Astrocyte (in vitro differentiated cells and primary cell): Measurements from ENCODE around the gene ROBO3. TPM values are rescaled to one million over a fixed set of nuclear protein-coding genes. Genes with fewer than 3 reads are reported as not detected.

Experiments
- DNase-seq: peaks from one replicate; pipeline ENCODE4 v3.0.0-alpha.2; 2010; ENCODE audit warnings: low read depth
- FAIRE-seq: peaks from 2 replicates; lab custom pipeline; 2011; peaks lifted over from hg19 to GRCh38; lab: Jason Lieb, UNC
- H2AFZ ChIP-seq: 2 replicates; pipeline ENCODE4 v1.6.0; 2012; ENCODE audit warnings: low read depth, low read length, inconsistent platforms
- H3K27ac ChIP-seq: 2 replicates; pipeline ENCODE4 v1.5.1; 2011; ENCODE audit warnings: low read depth, low read length, inconsistent platforms
- H3K27me3 ChIP-seq: 2 replicates; pipeline ENCODE4 v1.6.0; 2011; ENCODE audit warnings: low read length, inconsistent platforms; ENCODE audit not compliant: insufficient read depth
- H3K36me3 ChIP-seq: 2 replicates; pipeline ENCODE4 v1.5.1; 2011; ENCODE audit warnings: low read length, inconsistent platforms; ENCODE audit not compliant: insufficient read depth
- H3K4me1 ChIP-seq: 2 replicates; pipeline ENCODE4 v1.5.1; 2011; ENCODE audit warnings: low read length, inconsistent platforms; ENCODE audit not compliant: insufficient read depth
- H3K4me2 ChIP-seq: 2 replicates; pipeline ENCODE4 v1.6.0; 2012; ENCODE audit warnings: low read length, inconsistent platforms
- H3K4me3 ChIP-seq: 2 replicates; pipeline ENCODE4 v1.5.1; 2011; ENCODE audit warnings: low read depth, mild to moderate bottlenecking, low read length, inconsistent platforms; ENCODE audit not compliant: insufficient read depth
- H3K79me2 ChIP-seq: 2 replicates; pipeline ENCODE4 v1.6.0; 2012; ENCODE audit warnings: mild to moderate bottlenecking, low read length, inconsistent platforms; ENCODE audit not compliant: insufficient read depth
- H3K9ac ChIP-seq: 2 replicates; pipeline ENCODE4 v1.6.0; 2012; ENCODE audit warnings: mild to moderate bottlenecking, low read length, inconsistent platforms
- H3K9me3 ChIP-seq: 2 replicates; pipeline ENCODE4 v1.5.1; 2012; ENCODE audit warnings: low read depth, mild to moderate bottlenecking, low read length, inconsistent platforms; ENCODE audit not compliant: insufficient read depth
- H4K20me1 ChIP-seq: 2 replicates; pipeline ENCODE4 v1.6.0; 2012; ENCODE audit warnings: low read length, inconsistent platforms; ENCODE audit not compliant: insufficient read depth
- H3K27ac Mint-ChIP-seq: one replicate; pipeline ENCODE4 v1.8.0; 2021; ENCODE audit warnings: mild to moderate bottlenecking, mixed read lengths; ENCODE audit not compliant: unreplicated experiment
- H3K27me3 Mint-ChIP-seq: one replicate; pipeline ENCODE4 v1.8.0; 2021; ENCODE audit warnings: low read depth, mixed read lengths; ENCODE audit not compliant: unreplicated experiment
- H3K36me3 Mint-ChIP-seq: one replicate; pipeline ENCODE4 v1.8.0; 2021; ENCODE audit warnings: low read depth, mixed read lengths; ENCODE audit not compliant: unreplicated experiment
- H3K4me1 Mint-ChIP-seq: one replicate; pipeline ENCODE4 v1.8.0; 2021; ENCODE audit warnings: low read depth, mixed read lengths; ENCODE audit not compliant: unreplicated experiment
- H3K4me3 Mint-ChIP-seq: one replicate; pipeline ENCODE4 v1.8.0; 2021; ENCODE audit warnings: mild to moderate bottlenecking, moderate library complexity, mixed read lengths; ENCODE audit not compliant: unreplicated experiment
- H3K9me3 Mint-ChIP-seq: one replicate; pipeline ENCODE4 v1.8.0; 2021; ENCODE audit warnings: mild to moderate bottlenecking, mixed read lengths; ENCODE audit not compliant: unreplicated experiment
- CTCF ChIP-seq: IDR thresholded peaks from 2 replicates; pipeline ENCODE4 v1.5.1; 2011; ENCODE audit warnings: low read depth, mild to moderate bottlenecking, inconsistent platforms, low read length, moderate library complexity; ENCODE audit not compliant: insufficient read depth
- EZH2 ChIP-seq: IDR thresholded peaks from 2 replicates; pipeline ENCODE4 v1.6.1; 2012; ENCODE audit warnings: mild to moderate bottlenecking, low read length, inconsistent platforms; ENCODE audit not compliant: insufficient read depth
- total RNA-seq: library from RNA; stranded (reverse); gene quantifications from 2 replicates; pipeline ENCODE4 v1.2.1, GENCODE V29; 2021

The ROBO3 gene
- total RNA-seq, 1 donor from 2014 or later = 12.9 TPM

DNA sequence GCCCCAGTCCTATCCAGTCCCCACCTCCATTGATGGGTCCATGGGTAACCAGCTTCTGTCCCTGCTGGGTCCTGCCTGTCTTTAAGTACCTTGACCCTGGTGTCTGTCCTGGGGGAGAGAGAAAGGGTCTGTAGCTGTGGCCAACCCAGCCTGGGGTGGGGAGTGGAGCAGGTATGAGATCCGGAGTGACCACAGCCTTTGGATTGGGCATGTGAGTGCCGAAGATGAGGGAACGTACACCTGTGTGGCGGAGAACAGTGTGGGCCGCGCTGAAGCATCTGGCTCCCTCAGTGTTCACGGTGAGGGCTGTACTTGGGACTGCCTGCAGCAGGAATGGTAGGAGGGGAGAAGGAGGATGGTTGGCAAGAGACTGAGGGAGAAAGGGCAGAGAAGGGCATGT, 5.2 kb downstream of the ROBO3 start:
- Histone ChIP-seq H3K36me3 (no peaks in the 10 kb centered on the region), H3K4me3 (no peak overlapping the region), H3K79me2 (no peaks in the 10 kb centered on the region), H2AFZ (no peak overlapping the region), H3K9me3 (peaks cover 5% of the 10 kb centered on the region), H3K27ac (no peak overlapping the region), H4K20me1 (peaks cover 3% of the 10 kb centered on the region), H3K9ac (no peak overlapping the region), H3K4me2 (no peak overlapping the region), H3K4me1 (peaks cover 4% of the 10 kb centered on the region), H3K27me3 (peaks cover 72% of the 10 kb centered on the region)
- DNase-seq (no peak), FAIRE-seq (no peak)
- H3K4me1 Mint-ChIP-seq = no peaks in the 10 kb centered on the region
- no peaks in the 10 kb centered on the region for H3K9me3 Mint-ChIP-seq
- TF ChIP-seq CTCF (no peak), EZH2 (no peak)
- H3K36me3 Mint-ChIP-seq = peaks cover 1% of the 10 kb centered on the region
- peak overlapping the region; percentile 69 for H3K27ac Mint-ChIP-seq
- H3K4me3 Mint-ChIP-seq = no peak overlapping the region
- H3K27me3 Mint-ChIP-seq = peaks cover 93% of the 10 kb centered on the region

DNA sequence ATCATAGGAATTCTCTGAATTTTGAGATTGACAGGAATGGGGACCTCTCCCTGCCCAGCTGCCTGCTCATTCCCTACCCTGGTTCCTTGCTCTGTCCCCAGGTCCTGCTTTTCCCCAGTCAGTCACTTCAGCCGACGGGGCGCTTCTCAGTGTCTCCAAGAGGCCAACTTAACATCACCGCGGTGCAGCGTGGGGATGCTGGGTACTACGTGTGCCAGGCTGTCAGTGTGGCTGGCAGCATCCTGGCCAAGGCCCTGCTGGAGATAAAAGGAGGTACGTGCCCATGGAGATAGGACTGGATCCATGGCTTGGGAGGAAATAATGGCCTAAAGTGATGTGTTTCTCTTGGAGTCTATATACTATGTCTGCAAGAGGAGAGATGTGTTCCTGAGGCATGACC, 7.0 kb downstream of the ROBO3 start:
- Histone ChIP-seq H3K79me2 (no peaks in the 10 kb centered on the region), H3K4me1 (peaks cover 14% of the 10 kb centered on the region), H3K9ac (no peak overlapping the region), H3K36me3 (no peaks in the 10 kb centered on the region), H3K9me3 (peaks cover 5% of the 10 kb centered on the region), H3K4me2 (no peak overlapping the region), H3K4me3 (no peak overlapping the region), H3K27ac (no peak overlapping the region), H3K27me3 (peaks cover 54% of the 10 kb centered on the region), H2AFZ (no peak overlapping the region), H4K20me1 (no peaks in the 10 kb centered on the region)
- Mint-ChIP-seq H3K27ac (no peak overlapping the region), H3K36me3 (peaks cover 1% of the 10 kb centered on the region), H3K9me3 (no peaks in the 10 kb centered on the region), H3K27me3 (peaks cover 85% of the 10 kb centered on the region), H3K4me1 (no peaks in the 10 kb centered on the region), H3K4me3 (no peak overlapping the region)
- no peak for DNase-seq
- TF ChIP-seq CTCF (no peak), EZH2 (no peak)
- no peak for FAIRE-seq

DNA sequence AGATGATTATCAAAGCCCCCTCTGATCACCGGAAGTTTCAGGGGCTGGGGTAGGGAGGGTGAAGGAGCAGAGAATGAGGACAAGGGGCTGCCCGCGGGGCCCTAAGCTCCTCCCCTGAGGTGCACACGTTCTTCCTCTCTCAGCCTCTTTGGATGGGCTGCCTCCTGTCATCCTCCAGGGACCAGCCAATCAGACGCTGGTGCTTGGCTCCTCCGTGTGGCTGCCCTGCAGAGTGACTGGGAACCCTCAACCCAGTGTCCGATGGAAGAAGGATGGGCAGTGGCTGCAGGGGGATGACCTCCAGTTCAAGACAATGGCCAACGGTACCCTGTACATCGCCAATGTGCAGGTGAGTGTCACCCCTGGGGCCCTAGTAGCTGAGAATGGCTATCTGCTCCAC, 7.5 kb downstream of the ROBO3 start:
- H2AFZ ChIP-seq = no peak overlapping the region
- H3K4me1 Mint-ChIP-seq = no peaks in the 10 kb centered on the region
- peaks cover 51% of the 10 kb centered on the region for H3K27me3 ChIP-seq
- no peak overlapping the region for H3K4me2 ChIP-seq
- no peaks in the 10 kb centered on the region for H3K9me3 Mint-ChIP-seq
- peaks cover under 1% of the 10 kb centered on the region for H3K36me3 Mint-ChIP-seq
- no peak overlapping the region for H3K27ac ChIP-seq
- peaks cover 5% of the 10 kb centered on the region for H3K9me3 ChIP-seq
- no peaks in the 10 kb centered on the region for H3K79me2 ChIP-seq
- H3K4me3 ChIP-seq = no peak overlapping the region
- no peak overlapping the region for H3K27ac Mint-ChIP-seq
- H3K4me1 ChIP-seq = peaks cover 14% of the 10 kb centered on the region
- H3K9ac ChIP-seq = no peak overlapping the region
- no peaks in the 10 kb centered on the region for H4K20me1 ChIP-seq
- TF ChIP-seq EZH2 (no peak), CTCF (no peak)
- FAIRE-seq = no peak
- H3K27me3 Mint-ChIP-seq = peaks cover 81% of the 10 kb centered on the region
- DNase-seq = no peak
- no peak overlapping the region for H3K4me3 Mint-ChIP-seq
- H3K36me3 ChIP-seq = no peaks in the 10 kb centered on the region
